T-helper 2 cell treated with Interferon-gamma antibody and Interleukin-4, amounts not matched to agents 5 μg/mL and 100 μg/mL, for 36 hours (primary cell): ENCODE data around the gene UBE2O.
A peak's percentile ranks its signal among the peaks of the same experiment; 100 is the strongest.

Experiments
- DNase-seq: peaks from one replicate; pipeline ENCODE4 v3.0.0; 2021; ENCODE audit warnings: low spot score
- H3K27ac Mint-ChIP-seq: one replicate; pipeline ENCODE4 v1.8.0; 2021; ENCODE audit warnings: mild to moderate bottlenecking, mixed read lengths
- H3K27me3 Mint-ChIP-seq: one replicate; pipeline ENCODE4 v1.8.0; 2021; ENCODE audit warnings: low read depth, mixed read lengths
- H3K36me3 Mint-ChIP-seq: one replicate; pipeline ENCODE4 v1.8.0; 2021; ENCODE audit warnings: low read depth, mixed read lengths
- H3K4me1 Mint-ChIP-seq: one replicate; pipeline ENCODE4 v1.8.0; 2021; ENCODE audit warnings: low read depth, mixed read lengths
- H3K4me3 Mint-ChIP-seq: one replicate; pipeline ENCODE4 v1.8.0; 2022; ENCODE audit warnings: mild to moderate bottlenecking, moderate library complexity, mixed read lengths
- H3K9me3 Mint-ChIP-seq: one replicate; pipeline ENCODE4 v1.8.0; 2021; ENCODE audit warnings: mixed read lengths

UBE2O gene

DNA sequence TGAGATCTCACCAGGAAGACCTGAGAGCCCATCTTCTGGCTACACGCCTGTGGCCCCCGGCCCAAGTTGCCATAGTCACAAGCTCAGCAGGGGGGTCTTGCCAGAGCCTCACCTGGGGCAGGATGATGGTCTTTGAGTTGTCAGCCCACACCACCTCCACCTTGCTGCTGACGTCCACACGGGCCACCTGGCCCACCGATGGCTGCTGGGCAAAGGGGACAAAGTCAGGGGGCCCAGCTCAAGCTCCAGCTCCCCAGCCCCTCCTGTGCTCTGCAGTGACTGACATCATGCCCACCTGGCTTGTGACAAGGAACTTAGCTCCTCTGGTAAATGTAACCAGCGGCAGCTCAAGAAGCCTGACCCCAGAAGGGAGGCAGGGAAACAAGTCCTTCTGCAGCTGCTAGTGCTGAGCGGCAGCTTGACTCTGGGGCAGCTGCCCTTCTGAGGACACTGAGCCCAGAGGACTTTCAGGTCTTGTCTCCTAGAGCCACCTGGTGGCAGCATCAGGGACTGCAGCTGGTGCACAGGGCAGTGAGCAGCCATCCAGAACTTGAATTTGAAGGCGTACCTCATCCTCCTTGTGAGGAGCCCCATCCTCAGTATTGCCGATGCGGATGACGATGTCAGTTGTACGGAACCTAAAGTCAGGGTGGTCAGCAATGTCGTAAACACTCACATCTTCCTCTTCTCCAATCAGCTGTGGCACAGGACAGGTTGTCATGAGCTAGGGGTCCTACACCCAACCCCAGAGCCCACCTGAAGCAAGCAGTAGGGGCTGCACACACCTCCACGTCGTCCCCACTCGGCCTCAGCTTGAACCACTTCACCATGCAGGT, 55.0 kb downstream of the UBE2O start:
- no peak overlapping the region for H3K27ac Mint-ChIP-seq
- no peaks in the 10 kb centered on the region for H3K27me3 Mint-ChIP-seq
- H3K4me3 Mint-ChIP-seq = no peak overlapping the region
- no peaks in the 10 kb centered on the region for H3K4me1 Mint-ChIP-seq
- DNase-seq = peak; percentile 69
- peaks cover 40% of the 10 kb centered on the region for H3K36me3 Mint-ChIP-seq
- no peaks in the 10 kb centered on the region for H3K9me3 Mint-ChIP-seq

DNA sequence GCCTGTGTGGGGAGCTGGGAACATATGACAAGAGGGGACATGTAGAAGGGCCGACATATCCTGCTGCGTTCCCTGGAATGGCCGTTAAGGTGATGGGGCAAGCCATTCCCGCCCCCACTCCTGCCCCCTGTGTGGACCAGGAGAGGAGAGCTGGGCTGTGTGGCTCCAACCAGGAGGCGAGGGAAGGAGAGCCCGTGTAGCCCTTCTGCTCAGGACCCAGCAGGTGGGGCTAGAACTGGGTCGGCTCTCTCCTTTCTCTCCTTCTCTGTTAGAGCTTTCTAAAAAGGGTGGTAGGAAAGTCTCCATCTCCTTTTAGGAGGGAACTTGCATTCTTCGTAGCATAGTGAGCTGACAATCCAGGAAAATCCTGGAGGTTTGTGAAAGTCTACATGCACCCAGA, 55.8 kb downstream of the UBE2O start:
- Mint-ChIP-seq H3K9me3 (no peaks in the 10 kb centered on the region), H3K4me1 (no peaks in the 10 kb centered on the region), H3K27me3 (no peaks in the 10 kb centered on the region), H3K27ac (no peak overlapping the region), H3K4me3 (no peak overlapping the region), H3K36me3 (peaks cover 37% of the 10 kb centered on the region)
- no peak for DNase-seq

DNA sequence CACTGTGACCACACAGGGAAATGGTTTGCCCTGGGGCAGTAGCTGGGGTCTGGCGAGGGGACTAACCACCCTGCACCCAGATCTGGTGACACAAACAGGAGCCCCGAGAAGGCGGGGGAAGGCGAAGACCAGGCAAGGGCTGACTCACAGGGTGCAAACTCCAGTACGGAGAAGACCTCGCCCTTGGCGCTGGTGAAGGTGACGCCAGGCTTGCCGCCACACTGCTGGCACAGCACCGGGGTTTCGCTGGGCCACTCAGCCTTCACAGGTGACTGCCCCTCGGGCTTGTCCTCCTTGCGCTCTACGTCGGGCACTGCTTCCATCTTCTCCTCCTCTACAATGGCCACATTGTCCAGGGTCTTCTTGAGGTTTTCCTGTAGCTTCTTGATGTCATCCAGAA, 57.0 kb downstream of the UBE2O start:
- no peak overlapping the region for H3K4me3 Mint-ChIP-seq
- no peak for DNase-seq
- no peak overlapping the region for H3K27ac Mint-ChIP-seq

DNA sequence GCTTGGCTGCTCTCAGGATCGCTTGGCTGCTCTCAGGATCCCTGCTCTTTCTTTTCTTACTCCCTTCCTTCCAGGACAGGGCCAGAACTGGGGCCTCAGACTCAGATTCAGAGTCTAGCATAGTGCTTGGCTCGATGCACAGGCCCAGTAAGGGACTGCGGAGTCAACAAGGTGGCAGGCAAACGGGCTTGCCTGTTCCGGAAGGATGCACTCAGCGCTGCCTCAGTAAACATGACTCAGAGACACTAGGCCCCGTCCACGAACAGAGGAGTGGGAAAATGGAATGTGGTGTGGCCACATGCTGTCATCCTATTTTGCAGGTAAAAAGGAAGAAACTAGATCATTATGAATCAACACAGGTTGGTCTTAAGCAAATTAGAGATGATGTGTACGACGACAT, 58.8 kb downstream of the UBE2O start:
- H3K27ac Mint-ChIP-seq = no peak overlapping the region
- no peaks in the 10 kb centered on the region for H3K4me1 Mint-ChIP-seq
- H3K27me3 Mint-ChIP-seq = no peaks in the 10 kb centered on the region
- H3K9me3 Mint-ChIP-seq = no peaks in the 10 kb centered on the region
- no peak overlapping the region for H3K4me3 Mint-ChIP-seq
- H3K36me3 Mint-ChIP-seq = peaks cover 25% of the 10 kb centered on the region
- no peak for DNase-seq

More for the DNA sequence above, 57.0 kb downstream of the UBE2O start:
- Mint-ChIP-seq H3K27me3 (no peaks in the 10 kb centered on the region), H3K4me1 (no peaks in the 10 kb centered on the region), H3K9me3 (no peaks in the 10 kb centered on the region), H3K36me3 (peaks cover 35% of the 10 kb centered on the region)

DNA sequence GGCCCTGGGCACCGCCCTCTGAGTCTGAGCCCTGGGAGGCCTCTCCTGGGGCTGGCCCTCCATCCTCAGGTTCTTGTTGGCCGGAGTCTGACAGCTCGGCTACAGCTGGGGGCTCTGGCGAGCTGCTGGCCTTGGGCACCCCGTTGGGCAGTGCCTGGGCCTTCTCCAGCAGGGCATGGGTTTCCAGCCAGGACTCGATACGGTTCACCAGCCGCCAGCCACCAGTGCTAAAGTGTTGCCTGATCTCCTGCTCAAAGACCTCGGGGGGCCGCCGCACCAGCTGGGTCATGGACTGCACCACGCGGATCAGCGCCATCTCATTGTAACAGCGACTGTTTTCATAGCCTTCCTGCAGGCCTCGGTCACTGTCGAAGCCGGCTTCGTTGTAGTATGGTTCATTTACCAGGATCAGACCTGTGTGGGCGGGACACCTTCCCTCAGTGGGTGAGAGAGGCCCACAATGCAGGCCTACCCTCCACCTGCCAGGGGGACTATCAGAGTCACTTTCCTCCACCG, 61.7 kb downstream of the UBE2O start:
- Mint-ChIP-seq H3K36me3 (peaks cover 11% of the 10 kb centered on the region), H3K4me3 (no peak overlapping the region), H3K9me3 (no peaks in the 10 kb centered on the region), H3K27ac (no peak overlapping the region), H3K4me1 (no peaks in the 10 kb centered on the region), H3K27me3 (no peaks in the 10 kb centered on the region)
- no peak for DNase-seq

DNA sequence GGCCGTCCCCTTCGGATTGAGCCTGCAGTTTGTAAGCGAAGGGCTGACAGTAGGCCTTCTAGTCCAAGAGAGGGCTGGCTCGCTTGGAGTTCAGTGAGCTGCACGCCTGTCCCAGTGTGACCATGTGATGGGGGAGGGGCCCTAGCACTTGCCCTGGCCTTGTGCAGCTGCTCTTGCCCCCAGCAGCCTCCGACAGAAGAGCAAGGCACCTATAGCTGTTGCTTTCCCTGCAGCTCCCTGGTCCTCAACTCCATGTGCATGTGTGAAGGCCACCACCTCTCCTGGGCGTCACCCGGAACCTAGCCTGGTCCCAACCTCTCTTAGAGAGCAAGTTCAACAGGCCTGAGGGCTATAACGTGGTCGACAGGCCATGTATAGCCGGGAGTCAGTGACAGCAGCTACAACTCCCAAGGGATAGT, 62.9 kb downstream of the UBE2O start:
- no peak overlapping the region for H3K4me3 Mint-ChIP-seq
- H3K4me1 Mint-ChIP-seq = no peaks in the 10 kb centered on the region
- no peak for DNase-seq
- H3K9me3 Mint-ChIP-seq = no peaks in the 10 kb centered on the region
- H3K27me3 Mint-ChIP-seq = no peaks in the 10 kb centered on the region
- H3K36me3 Mint-ChIP-seq = peaks cover 11% of the 10 kb centered on the region
- no peak overlapping the region for H3K27ac Mint-ChIP-seq

DNA sequence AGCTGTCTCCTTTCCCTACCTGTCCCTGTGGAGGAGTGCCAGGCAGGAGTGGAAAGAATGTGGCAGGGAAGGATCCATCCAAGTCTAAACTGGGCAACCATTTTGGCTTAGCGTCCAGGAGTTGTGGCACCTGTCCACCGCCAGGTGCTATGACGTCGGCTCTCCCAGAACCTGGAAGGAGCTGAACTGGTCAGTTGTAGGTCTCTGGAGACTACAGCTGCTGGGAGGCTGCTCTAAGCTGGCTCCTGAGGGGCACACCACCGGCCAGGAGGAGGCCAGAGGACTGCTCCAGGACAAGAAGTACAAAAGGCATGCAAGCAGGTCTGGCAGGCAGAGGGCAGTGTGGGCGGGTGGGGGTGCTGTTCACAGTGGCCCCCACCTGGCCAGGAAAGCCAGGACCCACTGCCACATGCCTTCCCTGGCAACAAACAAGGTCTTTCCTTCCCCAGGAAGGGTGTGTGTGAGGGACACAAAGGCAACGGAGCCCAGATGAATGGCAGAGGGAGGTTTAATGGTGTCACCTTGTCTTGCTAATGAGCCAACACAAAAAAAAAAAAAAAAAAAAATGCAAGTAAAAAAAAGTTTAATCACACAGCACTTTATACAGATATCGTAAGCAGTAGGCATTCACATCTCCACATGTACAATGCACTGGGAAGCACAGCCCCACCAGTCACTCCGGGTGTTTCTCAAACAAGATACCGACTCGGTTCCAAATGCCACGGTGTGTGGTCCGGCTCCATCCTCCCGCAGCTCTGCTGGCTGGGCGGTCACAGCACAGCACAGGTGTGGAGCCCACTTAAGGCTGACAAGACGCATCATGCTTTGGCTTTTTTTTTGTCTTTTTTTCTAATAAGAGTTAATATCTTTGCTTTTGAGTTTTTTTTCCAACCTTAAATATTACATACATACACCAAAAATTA, 63.7 kb downstream of the UBE2O start:
- Mint-ChIP-seq H3K4me3 (no peak overlapping the region), H3K9me3 (no peaks in the 10 kb centered on the region), H3K4me1 (no peaks in the 10 kb centered on the region), H3K27ac (peak overlapping the region; percentile 2), H3K27me3 (no peaks in the 10 kb centered on the region), H3K36me3 (peaks cover 10% of the 10 kb centered on the region)
- no peak for DNase-seq

DNA sequence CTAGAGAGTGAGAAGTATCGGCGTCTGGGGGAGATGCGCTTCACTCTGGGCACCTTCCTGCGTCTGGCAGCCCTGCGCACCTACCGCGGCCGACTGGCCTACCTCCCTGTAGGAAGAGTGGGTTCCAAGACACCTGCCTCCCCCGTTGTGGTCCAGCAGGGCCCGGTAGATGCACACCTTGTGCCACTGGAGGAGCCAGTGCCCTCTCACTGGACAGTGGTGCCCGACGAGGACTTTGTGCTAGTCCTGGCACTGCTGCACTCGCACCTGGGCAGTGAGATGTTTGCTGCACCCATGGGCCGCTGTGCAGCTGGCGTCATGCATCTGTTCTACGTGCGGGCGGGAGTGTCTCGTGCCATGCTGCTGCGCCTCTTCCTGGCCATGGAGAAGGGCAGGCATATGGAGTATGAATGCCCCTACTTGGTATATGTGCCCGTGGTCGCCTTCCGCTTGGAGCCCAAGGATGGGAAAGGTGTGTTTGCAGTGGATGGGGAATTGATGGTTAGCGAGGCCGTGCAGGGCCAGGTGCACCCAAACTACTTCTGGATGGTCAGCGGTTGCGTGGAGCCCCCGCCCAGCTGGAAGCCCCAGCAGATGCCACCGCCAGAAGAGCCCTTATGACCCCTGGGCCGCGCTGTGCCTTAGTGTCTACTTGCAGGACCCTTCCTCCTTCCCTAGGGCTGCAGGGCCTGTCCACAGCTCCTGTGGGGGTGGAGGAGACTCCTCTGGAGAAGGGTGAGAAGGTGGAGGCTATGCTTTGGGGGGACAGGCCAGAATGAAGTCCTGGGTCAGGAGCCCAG, 65.8 kb downstream of the UBE2O start:
- Mint-ChIP-seq H3K27me3 (no peaks in the 10 kb centered on the region), H3K4me3 (no peak overlapping the region), H3K36me3 (peaks cover 6% of the 10 kb centered on the region), H3K27ac (no peak overlapping the region), H3K4me1 (peaks cover 7% of the 10 kb centered on the region), H3K9me3 (no peaks in the 10 kb centered on the region)
- no peak for DNase-seq

DNA sequence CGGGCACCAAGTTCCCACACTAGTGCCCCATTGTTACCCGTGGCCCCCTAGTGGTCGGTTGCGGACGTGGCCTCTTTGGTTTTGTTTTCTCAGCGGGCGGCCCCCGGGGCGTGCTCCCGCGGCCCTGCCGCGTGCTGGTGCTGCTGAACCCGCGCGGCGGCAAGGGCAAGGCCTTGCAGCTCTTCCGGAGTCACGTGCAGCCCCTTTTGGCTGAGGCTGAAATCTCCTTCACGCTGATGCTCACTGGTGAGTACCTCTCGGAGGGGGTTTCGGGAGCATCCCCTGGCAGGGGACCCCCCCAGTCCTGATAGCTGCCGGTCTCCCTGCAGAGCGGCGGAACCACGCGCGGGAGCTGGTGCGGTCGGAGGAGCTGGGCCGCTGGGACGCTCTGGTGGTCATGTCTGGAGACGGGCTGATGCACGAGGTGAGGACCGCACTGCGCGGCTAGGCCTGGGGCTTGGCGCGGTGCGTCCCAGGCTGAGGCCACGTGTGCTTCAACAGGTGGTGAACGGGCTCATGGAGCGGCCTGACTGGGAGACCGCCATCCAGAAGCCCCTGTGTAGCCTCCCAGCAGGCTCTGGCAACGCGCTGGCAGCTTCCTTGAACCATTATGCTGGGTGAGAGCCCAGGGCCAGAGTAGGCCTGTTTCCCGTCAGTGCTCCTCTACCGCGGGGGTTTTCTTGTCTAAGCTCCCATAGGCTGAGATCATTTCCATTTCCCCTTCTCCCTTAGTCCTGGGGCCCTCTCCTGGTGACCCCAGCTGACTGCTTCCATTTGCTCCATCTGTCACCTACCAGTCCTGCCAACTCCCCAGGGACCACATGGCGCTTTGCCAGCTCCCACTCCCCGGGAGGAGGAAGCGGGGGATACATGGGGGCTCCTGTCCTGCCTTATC, 66.8 kb downstream of the UBE2O start:
- Mint-ChIP-seq H3K27ac (no peak overlapping the region), H3K9me3 (no peaks in the 10 kb centered on the region), H3K4me1 (peaks cover 7% of the 10 kb centered on the region), H3K36me3 (no peaks in the 10 kb centered on the region), H3K4me3 (peak overlapping the region; percentile 67), H3K27me3 (no peaks in the 10 kb centered on the region)
- peak; percentile 80 for DNase-seq

DNA sequence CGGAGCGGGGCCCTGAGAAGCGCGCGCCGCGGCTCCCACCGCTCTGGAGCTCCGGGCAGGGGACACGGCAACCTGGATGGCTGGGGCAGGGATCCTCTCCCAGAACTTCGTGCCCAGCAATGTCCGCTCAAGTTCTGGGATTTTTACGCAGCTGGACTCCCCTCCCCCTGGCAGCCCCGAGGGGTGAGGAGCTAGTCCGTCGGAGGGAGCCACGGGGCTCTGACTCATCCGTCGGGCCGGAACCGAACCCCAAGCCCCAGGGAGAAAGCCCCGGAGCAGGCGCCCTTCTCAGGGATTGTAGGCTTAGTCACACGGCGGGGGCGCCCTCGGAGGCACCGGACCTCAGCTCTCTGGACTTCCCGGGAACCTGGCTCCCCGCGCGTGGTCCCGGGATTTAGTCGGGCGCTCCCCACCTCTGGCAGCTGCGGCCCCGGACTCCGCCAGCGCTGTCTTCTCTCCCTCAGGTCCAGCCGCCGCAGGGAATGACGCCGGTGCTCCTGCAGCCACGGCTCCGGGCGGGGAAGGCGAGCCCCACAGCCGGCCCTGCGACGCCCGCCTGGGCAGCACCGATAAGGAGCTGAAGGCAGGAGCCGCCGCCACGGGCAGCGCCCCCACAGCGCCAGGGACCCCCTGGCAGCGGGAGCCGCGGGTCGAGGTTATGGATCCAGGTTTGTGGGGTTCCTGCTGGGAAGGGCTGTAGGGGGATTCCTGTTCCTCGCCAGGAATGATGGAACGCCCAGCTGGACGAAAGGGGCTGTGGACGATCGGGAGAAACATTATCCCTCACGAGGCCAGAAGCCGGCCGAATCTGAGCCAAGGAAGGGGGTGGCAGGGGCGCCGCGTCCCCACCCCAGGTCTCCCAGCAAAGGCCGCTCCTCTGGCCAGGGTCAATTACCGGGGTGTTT, 67.7 kb downstream of the UBE2O start:
- no peaks in the 10 kb centered on the region for H3K9me3 Mint-ChIP-seq
- peak; percentile 52 for DNase-seq
- peaks cover 7% of the 10 kb centered on the region for H3K4me1 Mint-ChIP-seq
- H3K27ac Mint-ChIP-seq = no peak overlapping the region
- H3K4me3 Mint-ChIP-seq = peak overlapping the region; percentile 67
- no peaks in the 10 kb centered on the region for H3K36me3 Mint-ChIP-seq
- no peaks in the 10 kb centered on the region for H3K27me3 Mint-ChIP-seq

DNA sequence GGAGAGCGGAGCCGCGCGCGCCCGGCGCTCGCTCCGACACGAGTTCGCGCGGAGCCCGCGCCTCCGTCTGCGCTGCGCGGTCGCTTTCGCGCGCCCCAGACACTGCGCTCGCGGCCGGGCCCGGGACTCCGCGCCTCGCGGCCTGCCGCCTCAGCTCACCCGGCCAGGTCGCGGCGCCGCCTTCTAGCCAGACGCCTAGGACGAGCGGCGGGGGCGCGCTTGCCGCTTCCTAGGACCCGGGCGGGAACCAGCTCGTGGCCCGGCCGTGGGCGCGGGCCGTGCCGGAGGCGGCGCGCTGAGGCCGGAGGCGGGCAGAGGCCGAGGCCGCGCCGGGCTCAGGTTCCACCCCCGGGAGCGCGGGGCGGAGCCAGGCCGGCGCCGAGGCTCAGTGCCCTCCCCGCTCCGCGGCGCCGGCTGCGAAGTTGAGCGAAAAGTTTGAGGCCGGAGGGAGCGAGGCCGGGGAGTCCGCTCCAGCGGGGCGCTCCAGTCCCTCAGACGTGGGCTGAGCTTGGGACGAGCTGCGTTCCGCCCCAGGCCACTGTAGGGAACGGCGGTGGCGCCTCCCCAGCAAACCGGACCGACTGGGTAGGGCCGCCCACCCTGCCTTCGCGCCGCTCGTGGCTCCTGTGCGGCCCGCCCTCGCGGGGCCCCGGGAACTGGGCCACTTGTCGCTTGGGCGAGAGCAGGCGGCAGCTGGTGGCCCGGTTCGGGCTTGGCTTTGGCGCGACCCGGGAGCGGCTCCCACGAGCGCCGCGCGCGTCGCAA, 68.5 kb downstream of the UBE2O start, which contains the start of gene SPHK1:
SPHK1 (plus strand) TSS at position 388 of the 765 bp plus-strand sequence. CDS start 1,036 bp downstream, outside the sequence.
- no peaks in the 10 kb centered on the region for H3K36me3 Mint-ChIP-seq
- H3K27ac Mint-ChIP-seq = peak within 1 kb of the TSS; percentile 87
- H3K9me3 Mint-ChIP-seq = no peaks in the 10 kb centered on the region
- H3K4me3 Mint-ChIP-seq = peak within 1 kb of the TSS; percentile 92
- peak; percentile 83 for DNase-seq
- peaks cover 7% of the 10 kb centered on the region for H3K4me1 Mint-ChIP-seq
- no peaks in the 10 kb centered on the region for H3K27me3 Mint-ChIP-seq
